ENCODE data around the gene TRIM16.
"Not testable (repeated sequence)": the region's sequence is repeated elsewhere in the genome, so short reads cannot be mapped to it uniquely, and the experiment has no call there.

TRIM16 gene

DNA sequence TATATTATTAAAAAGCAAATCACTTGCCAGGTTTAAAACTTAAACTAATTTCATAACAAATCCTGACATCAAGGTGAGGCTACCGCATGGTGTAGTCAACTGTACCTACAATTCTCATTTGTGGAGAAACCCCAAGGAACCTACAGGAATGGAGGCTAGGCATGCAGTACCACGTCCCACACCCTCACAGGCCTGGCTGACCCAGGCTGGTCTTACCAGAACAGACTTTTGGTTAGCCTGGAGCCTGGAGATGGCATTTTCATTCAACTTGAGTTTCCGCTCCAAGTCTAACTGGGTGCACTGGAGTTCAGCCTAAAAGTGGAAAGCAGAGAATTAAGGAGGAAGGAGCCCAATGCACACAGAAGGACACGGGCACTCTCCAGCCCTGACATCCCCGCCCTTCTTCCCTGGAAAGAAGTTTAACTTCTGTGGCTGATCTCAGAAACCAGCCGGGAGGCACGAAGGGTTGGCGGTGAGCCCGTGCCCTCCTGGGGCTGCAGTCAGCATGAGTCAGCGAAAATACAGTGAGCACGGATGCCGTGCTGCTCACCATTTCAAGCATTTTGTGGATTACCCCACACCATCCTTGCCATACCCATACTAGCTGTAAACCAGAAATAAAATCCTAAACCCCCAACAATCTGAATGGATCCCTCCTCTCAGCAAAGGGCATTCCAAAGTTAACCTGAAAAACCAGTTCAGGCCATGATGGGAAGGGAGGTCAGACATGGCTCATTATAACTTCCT is 41.4 kb downstream of the TRIM16 start:
- H3K27me3 ChIP-seq (ENCODE audit: control insufficient read depth, insufficient read depth, low read length); H3K9ac ChIP-seq (ENCODE audit: low read length); H3K4me3 ChIP-seq (ENCODE audit: low read depth, low read length); H3K9me3 ChIP-seq (ENCODE audit: control insufficient read depth, insufficient read depth, low read depth, low read length); H3K36me3 ChIP-seq (ENCODE audit: control insufficient read depth, insufficient read depth, low read length); H3K27ac ChIP-seq (ENCODE audit: low read depth, low read length): not testable (repeated sequence)
- H3K4me1 ChIP-seq (ENCODE audit: control insufficient read depth, insufficient read depth, low read length), result peaks cover 12% of the 10 kb centered on the region

DNA sequence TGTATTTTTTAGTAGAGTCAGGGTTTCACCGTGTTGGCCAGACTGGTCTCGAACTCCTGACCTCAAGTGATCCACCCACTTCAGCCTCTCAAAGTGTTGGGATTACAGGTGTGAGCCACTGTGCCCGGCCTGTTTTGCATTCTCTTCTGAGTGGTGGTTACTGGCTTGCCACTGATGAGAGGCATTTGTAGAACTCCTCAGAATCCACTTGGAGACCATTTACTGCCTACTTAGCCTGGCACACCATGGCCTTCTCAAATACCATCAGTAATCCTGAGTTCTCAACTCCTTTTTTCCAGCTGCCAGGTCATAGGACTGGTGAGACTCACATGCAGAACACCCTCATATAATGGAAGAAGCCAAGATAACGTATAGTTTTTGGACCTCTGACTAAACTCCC is 42.1 kb downstream of the TRIM16 start:
- H3K4me1 ChIP-seq (ENCODE audit: control insufficient read depth, insufficient read depth, low read length), result peaks cover 12% of the 10 kb centered on the region
- H3K4me3 ChIP-seq (ENCODE audit: low read depth, low read length); H3K27me3 ChIP-seq (ENCODE audit: control insufficient read depth, insufficient read depth, low read length); H3K9me3 ChIP-seq (ENCODE audit: control insufficient read depth, insufficient read depth, low read depth, low read length); H3K27ac ChIP-seq (ENCODE audit: low read depth, low read length); H3K9ac ChIP-seq (ENCODE audit: low read length); H3K36me3 ChIP-seq (ENCODE audit: control insufficient read depth, insufficient read depth, low read length): not testable (repeated sequence)

DNA sequence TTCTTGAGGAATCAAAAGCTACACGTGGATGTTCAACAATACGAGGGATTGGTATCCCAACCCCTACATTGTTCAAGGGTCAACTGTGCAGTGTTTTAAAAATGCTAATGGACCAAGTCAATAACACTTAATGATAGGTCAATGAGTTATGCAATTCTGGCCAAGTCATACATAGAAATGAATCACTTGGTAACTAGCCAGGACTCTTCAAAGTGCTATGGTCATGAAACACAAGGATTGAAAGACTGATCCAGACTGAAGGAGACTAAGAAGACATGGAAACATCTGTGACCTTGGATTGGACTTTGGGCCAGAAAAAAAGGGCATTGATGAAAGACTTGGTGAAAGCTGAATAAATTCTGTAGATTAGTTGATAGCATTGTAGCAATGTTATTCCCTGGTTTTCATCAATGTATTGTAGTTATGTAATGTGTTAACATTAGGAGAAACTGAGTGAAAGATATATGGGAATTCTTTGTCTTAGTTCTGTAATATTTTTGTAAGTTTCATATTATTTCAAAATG is 53.1 kb downstream of the TRIM16 start:
- peaks cover 11% of the 10 kb centered on the region for H3K36me3 ChIP-seq (ENCODE audit: control insufficient read depth, insufficient read depth, low read length)
- not testable (repeated sequence) for H3K9ac ChIP-seq (ENCODE audit: low read length); H3K9me3 ChIP-seq (ENCODE audit: control insufficient read depth, insufficient read depth, low read depth, low read length); H3K27me3 ChIP-seq (ENCODE audit: control insufficient read depth, insufficient read depth, low read length); H3K27ac ChIP-seq (ENCODE audit: low read depth, low read length); H3K4me3 ChIP-seq (ENCODE audit: low read depth, low read length); H3K4me1 ChIP-seq (ENCODE audit: control insufficient read depth, insufficient read depth, low read length)

DNA sequence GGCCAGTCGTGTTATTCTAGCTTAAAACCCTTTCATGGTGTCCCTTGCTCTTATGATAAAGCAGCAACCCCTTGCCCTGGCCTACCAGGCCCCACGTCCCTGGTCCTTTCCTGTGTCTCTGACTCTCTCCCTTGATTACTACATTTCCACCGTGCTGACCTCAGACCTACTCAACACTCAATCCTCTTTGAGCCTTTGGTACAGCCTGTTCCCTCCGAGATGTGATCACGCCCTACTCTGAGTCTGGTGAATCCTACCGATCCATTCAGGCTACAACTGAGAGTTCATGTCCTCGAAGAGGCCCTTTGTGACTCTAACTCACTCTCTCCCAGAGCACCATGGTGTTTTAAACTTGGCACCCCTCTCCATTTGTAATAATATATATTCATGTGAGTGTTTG is 54.1 kb downstream of the TRIM16 start:
- not testable (repeated sequence) for H3K4me3 ChIP-seq (ENCODE audit: low read depth, low read length); H3K36me3 ChIP-seq (ENCODE audit: control insufficient read depth, insufficient read depth, low read length); H3K4me1 ChIP-seq (ENCODE audit: control insufficient read depth, insufficient read depth, low read length); H3K27me3 ChIP-seq (ENCODE audit: control insufficient read depth, insufficient read depth, low read length); H3K27ac ChIP-seq (ENCODE audit: low read depth, low read length); H3K9ac ChIP-seq (ENCODE audit: low read length); H3K9me3 ChIP-seq (ENCODE audit: control insufficient read depth, insufficient read depth, low read depth, low read length)

DNA sequence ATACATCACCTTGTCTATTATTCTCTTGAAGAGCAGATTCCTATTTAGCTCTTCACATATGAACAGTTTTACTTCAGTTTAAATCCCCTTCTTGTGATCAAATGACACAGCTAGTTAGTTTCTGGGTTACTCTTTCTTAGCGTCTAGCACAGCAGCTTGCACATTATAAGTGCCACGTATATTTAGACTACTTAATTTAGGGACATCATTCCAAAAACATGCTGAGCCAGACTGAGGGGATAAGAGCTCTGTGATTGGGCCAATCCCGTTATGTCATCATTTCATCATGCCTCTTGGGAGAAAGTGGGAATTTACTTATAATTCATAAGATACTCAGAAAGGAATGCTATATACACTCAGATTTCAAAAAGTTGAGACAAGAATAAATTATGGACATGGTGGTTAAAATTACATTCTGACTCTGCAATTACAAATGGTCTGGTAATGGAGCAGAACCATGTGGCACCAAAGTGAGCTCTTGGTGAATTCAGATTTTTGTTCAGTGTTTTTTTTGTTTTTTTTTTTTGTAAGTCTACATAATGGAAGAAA is 60.4 kb downstream of the TRIM16 start:
- H3K9me3 ChIP-seq (ENCODE audit: control insufficient read depth, insufficient read depth, low read depth, low read length); H3K4me1 ChIP-seq (ENCODE audit: control insufficient read depth, insufficient read depth, low read length); H3K27me3 ChIP-seq (ENCODE audit: control insufficient read depth, insufficient read depth, low read length); H3K36me3 ChIP-seq (ENCODE audit: control insufficient read depth, insufficient read depth, low read length); H3K27ac ChIP-seq (ENCODE audit: low read depth, low read length); H3K4me3 ChIP-seq (ENCODE audit: low read depth, low read length); H3K9ac ChIP-seq (ENCODE audit: low read length): not testable (repeated sequence)

DNA sequence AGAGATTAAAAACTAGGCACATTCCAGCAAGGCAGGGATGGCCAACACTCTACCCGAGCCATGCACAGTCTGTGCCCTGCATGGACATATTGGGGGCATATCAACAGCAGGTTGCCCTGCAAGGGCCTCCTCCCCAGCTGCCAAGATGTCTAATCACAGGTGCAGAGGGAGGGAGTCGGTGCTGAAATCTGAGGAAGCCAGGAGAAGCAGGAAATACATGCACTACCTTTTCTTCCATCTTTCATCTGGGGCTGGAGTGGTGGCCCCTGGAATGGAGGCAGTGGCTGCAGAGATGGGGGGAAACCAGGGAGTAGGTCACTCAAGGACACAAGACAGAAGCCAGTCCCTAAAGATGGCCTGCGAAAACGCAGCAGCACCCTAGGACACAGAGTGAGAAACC is 60.9 kb downstream of the TRIM16 start:
- not testable (repeated sequence) for H3K27me3 ChIP-seq (ENCODE audit: control insufficient read depth, insufficient read depth, low read length); H3K4me1 ChIP-seq (ENCODE audit: control insufficient read depth, insufficient read depth, low read length); H3K9me3 ChIP-seq (ENCODE audit: control insufficient read depth, insufficient read depth, low read depth, low read length); H3K9ac ChIP-seq (ENCODE audit: low read length); H3K36me3 ChIP-seq (ENCODE audit: control insufficient read depth, insufficient read depth, low read length); H3K4me3 ChIP-seq (ENCODE audit: low read depth, low read length); H3K27ac ChIP-seq (ENCODE audit: low read depth, low read length)

DNA sequence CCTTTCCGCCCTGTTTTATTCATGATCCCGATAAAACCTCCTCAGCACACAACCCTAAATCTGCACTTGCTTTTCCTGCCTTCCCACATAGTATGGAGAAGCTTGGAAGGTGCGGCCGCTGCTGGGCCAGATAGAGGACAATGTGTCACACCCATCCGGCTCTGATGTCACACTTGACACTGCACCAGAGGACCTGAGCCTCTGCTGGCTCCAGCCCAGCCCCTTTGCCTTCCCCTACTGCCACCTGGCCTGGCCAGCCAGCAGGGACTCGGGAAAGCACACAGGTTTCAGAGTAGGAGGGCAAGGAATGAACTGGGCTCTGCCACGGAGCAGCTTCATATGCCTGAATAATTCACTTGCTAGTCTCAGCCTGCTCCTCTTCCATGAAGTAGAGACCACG is 62.0 kb downstream of the TRIM16 start:
- H3K36me3 ChIP-seq (ENCODE audit: control insufficient read depth, insufficient read depth, low read length); H3K9ac ChIP-seq (ENCODE audit: low read length); H3K27ac ChIP-seq (ENCODE audit: low read depth, low read length); H3K4me3 ChIP-seq (ENCODE audit: low read depth, low read length); H3K27me3 ChIP-seq (ENCODE audit: control insufficient read depth, insufficient read depth, low read length); H3K4me1 ChIP-seq (ENCODE audit: control insufficient read depth, insufficient read depth, low read length); H3K9me3 ChIP-seq (ENCODE audit: control insufficient read depth, insufficient read depth, low read depth, low read length): not testable (repeated sequence)

DNA sequence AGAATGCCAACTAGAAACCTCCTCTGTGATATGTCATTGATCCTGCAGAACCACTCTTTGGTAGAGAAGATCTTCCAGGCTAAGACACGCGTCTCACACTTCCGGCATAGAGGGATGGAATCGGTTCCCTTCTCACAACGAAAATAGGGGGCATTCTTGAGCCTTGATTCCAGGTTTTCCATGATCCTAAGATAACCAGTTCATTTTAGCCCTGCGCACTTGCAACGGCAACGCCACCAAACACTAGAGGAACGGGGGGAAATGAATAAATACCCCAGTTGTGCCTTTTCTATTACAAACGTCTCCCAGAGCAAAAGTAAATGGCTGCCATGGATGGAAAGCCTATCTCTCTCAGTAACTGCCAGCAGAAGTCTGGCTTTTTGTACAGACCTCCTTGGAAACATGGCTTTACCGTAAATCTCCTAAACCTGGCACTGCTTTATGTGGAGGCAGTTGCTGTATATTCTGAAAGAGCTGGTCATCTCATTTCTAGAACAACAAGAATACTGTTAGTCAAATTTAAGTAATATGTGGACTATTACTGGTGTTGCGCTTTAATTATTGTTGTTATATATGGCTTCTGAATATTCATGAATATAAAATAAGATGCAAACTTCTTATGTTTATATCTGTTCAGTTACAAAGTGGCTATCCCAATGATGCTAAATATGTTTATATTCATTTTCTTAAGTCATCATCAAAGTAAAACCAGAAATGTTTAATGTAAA is 64.6 kb downstream of the TRIM16 start, which contains the start of gene FBXW10B:
FBXW10B (minus strand) TSS at position 374 of the 728 bp plus-strand sequence; CDS start at position 182, 192 bp downstream.
- H3K27me3 ChIP-seq (ENCODE audit: control insufficient read depth, insufficient read depth, low read length); H3K27ac ChIP-seq (ENCODE audit: low read depth, low read length); H3K9me3 ChIP-seq (ENCODE audit: control insufficient read depth, insufficient read depth, low read depth, low read length); H3K4me1 ChIP-seq (ENCODE audit: control insufficient read depth, insufficient read depth, low read length); H3K36me3 ChIP-seq (ENCODE audit: control insufficient read depth, insufficient read depth, low read length); H3K4me3 ChIP-seq (ENCODE audit: low read depth, low read length); H3K9ac ChIP-seq (ENCODE audit: low read length): not testable (repeated sequence)

DNA sequence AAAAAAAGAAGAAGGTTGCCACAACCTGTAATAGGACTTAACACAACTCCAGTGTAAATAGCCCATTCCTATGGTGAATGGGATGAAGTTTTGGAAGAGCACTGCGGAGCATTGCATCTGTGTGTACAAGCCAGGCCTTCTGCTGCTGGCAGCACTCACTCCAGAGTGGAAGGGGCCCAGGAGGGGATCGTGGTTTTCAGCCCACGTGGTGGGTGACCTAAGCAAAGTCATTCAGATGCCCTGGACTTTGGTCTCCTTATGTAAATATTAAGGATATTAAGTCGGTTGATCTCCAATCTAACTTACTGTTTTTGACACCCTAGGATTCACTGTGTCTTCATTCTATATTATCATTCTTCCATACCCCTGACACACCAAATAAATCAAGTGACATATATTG is 67.3 kb downstream of the TRIM16 start:
- H3K9ac ChIP-seq (ENCODE audit: low read length); H3K4me3 ChIP-seq (ENCODE audit: low read depth, low read length); H3K27me3 ChIP-seq (ENCODE audit: control insufficient read depth, insufficient read depth, low read length); H3K36me3 ChIP-seq (ENCODE audit: control insufficient read depth, insufficient read depth, low read length); H3K9me3 ChIP-seq (ENCODE audit: control insufficient read depth, insufficient read depth, low read depth, low read length); H3K4me1 ChIP-seq (ENCODE audit: control insufficient read depth, insufficient read depth, low read length); H3K27ac ChIP-seq (ENCODE audit: low read depth, low read length): not testable (repeated sequence)

DNA sequence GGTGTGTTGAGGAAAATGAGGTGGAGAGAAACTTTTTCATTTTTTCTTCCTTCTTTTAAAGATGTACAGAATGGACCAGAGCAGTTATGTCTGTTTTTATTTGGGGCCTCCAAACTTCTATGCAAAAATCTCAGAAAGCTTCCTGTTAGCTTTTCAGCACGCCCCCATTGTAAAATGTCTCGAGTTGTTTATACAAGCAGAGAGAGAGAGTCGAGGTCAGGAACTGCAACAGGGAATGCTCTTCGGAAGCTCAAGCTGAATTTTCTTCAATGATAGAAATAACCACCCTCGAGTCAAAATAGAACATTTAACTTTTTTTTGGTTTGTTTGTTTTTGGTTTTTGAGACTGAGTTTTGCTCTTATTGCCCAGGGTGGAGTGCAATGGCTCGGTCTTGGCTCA is 68.3 kb downstream of the TRIM16 start:
- not testable (repeated sequence) for H3K27me3 ChIP-seq (ENCODE audit: control insufficient read depth, insufficient read depth, low read length); H3K4me3 ChIP-seq (ENCODE audit: low read depth, low read length); H3K27ac ChIP-seq (ENCODE audit: low read depth, low read length); H3K36me3 ChIP-seq (ENCODE audit: control insufficient read depth, insufficient read depth, low read length); H3K9me3 ChIP-seq (ENCODE audit: control insufficient read depth, insufficient read depth, low read depth, low read length); H3K9ac ChIP-seq (ENCODE audit: low read length); H3K4me1 ChIP-seq (ENCODE audit: control insufficient read depth, insufficient read depth, low read length)

DNA sequence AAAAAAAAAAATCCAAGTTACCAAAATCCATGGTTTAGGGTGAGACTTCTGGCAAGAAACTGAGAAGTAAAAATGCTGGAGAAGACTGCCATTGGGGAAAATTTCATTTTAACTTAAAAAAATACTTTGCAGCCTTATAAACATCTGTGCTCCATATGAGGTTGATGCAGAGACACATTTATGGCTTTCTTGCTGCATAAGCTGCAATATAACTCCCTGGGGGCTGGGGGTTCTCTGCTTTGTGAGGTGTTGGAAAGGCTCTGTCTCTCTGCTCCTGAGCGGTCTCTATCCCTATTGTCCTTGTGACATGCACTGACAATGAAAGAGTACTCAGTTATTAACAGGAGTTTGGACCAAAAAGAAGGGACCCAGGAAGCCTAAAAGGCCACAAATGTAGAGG is 71.0 kb downstream of the TRIM16 start:
- H3K4me1 ChIP-seq (ENCODE audit: control insufficient read depth, insufficient read depth, low read length); H3K36me3 ChIP-seq (ENCODE audit: control insufficient read depth, insufficient read depth, low read length); H3K9ac ChIP-seq (ENCODE audit: low read length); H3K27ac ChIP-seq (ENCODE audit: low read depth, low read length); H3K4me3 ChIP-seq (ENCODE audit: low read depth, low read length); H3K27me3 ChIP-seq (ENCODE audit: control insufficient read depth, insufficient read depth, low read length); H3K9me3 ChIP-seq (ENCODE audit: control insufficient read depth, insufficient read depth, low read depth, low read length): not testable (repeated sequence)
